Smooth muscle cell (in vitro differentiated cells): ENCODE measurements around the gene GLDN. TPM values are rescaled to one million over a fixed set of nuclear protein-coding genes. Genes with fewer than 3 reads are reported as not detected.

Experiments used
- DNase-seq: peaks from one replicate; lab custom pipeline; 2025; ENCODE audit not compliant: unreplicated experiment; lab: John Stamatoyannopoulos, UW
- H2AFZ ChIP-seq: fragments of 200-600 bp; sonication (generic); 2 replicates; pipeline ENCODE4 v1.6.0; 2016; ENCODE audit warnings: antibody characterized with exemption, low read depth, mild to moderate bottlenecking
- H3F3A ChIP-seq: fragments of 200-600 bp; sonication (generic); 2 replicates; pipeline ENCODE4 v1.6.0; 2017; ENCODE audit warnings: antibody characterized with exemption, low read depth
- H3K27ac ChIP-seq: fragments of 200-600 bp; sonication (generic); 2 replicates; pipeline ENCODE4 v1.5.1; 2016; ENCODE audit warnings: low read depth, mild to moderate bottlenecking
- H3K27me3 ChIP-seq: fragments of 200-600 bp; sonication (generic); 2 replicates; pipeline ENCODE4 v1.6.1; 2016; ENCODE audit warnings: low read depth, mild to moderate bottlenecking
- H3K36me3 ChIP-seq: fragments of 200-600 bp; sonication (generic); 2 replicates; pipeline ENCODE4 v1.5.1; 2016; ENCODE audit warnings: low read depth
- H3K4me1 ChIP-seq: fragments of 200-600 bp; sonication (generic); 2 replicates; pipeline ENCODE4 v1.5.1; 2016; ENCODE audit warnings: low read depth
- H3K4me2 ChIP-seq: fragments of 200-600 bp; sonication (generic); 2 replicates; pipeline ENCODE4 v1.6.0; 2016; ENCODE audit warnings: mild to moderate bottlenecking
- H3K4me3 ChIP-seq: fragments of 200-600 bp; sonication (generic); 2 replicates; pipeline ENCODE4 v1.5.1; 2016; ENCODE audit warnings: mild to moderate bottlenecking
- H3K79me2 ChIP-seq: fragments of 200-600 bp; sonication (generic); 2 replicates; pipeline ENCODE4 v1.6.0; 2016; ENCODE audit warnings: low read depth, mild to moderate bottlenecking
- H3K9ac ChIP-seq: fragments of 200-600 bp; sonication (generic); 2 replicates; pipeline ENCODE4 v1.6.0; 2016; ENCODE audit warnings: low read depth
- H3K9me3 ChIP-seq: fragments of 200-600 bp; sonication (generic); replicated peaks from 2 replicates; pipeline ENCODE4 v1.5.1; 2016; ENCODE audit warnings: low read depth
- H4K20me1 ChIP-seq: fragments of 200-600 bp; sonication (generic); 2 replicates; pipeline ENCODE4 v1.6.0; 2016; ENCODE audit warnings: low read depth
- CTCF ChIP-seq: fragments of 200-600 bp; sonication (generic); IDR thresholded peaks from 2 replicates; pipeline ENCODE4 v1.5.1; 2017; ENCODE audit warnings: borderline replicate concordance, mild to moderate bottlenecking, antibody characterized with exemption; ENCODE audit not compliant: insufficient read depth, poor library complexity, severe bottlenecking
- WGBS: methylation state at CpG from one replicate; pipeline ENCODE4 v1.1.7; 2016; ENCODE audit warnings: low lambda C conversion rate; 5-methylcytosine and 5-hydroxymethylcytosine counted together
- polyA plus RNA-seq: library from polyadenylated mRNA; unstranded; fragments of >200 nt; fragmentation: Nextera tagmentation; extraction: Ambion mirVana; gene quantifications from 2 replicates; pipeline ENCODE4 v1.2.1, GENCODE V29; 2016
- total RNA-seq: library from RNA; depleted of rRNA; stranded (reverse); fragments of >200 nt; gene quantifications from 2 replicates; pipeline ENCODE4 v1.2.3, GENCODE V29; 2014

Gene GLDN
- total and polyA plus RNA-seq, 2 experiments from 2014 or later: 0.18 to 0.81 TPM

DNA sequence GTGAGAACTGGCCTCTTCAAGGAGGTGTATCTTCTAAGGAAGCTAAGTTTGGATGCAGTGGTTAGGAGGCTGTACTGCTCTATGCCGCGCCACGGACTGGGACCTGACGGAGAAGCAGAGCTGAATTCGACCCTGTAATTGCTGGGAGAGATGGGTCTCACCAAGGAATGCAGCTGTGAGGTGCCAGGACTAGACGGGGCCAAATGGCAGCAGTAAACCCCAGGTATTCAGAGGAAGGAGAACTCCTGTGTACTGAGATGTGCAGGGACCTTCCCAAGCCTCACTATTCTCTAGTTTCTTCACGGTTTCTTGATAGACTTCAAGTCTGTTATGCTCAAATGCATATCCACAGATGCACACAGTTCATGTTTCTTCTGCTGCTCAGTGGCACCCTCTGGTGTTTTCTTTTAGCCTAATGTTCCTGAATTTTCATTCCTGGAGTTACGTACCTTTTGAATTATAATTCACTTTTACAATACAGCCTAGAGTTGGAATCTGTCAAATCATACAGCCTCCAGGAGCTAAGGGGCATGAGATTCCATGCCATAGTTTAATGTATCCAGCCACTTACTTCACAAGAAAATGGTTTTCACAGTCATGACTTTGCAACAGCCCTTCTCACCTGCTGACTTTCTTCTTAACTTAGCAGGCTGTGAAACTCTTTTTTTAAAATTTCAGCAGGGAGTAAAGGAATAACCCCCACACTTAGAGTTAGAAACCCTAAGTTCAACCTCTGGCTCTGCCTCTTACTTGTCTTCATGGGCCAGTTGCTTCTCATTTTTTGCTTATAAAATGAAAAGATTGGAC, 61.8 kb downstream of the GLDN start:
- Histone ChIP-seq H3K4me3 (no peak overlapping the region), H3K36me3 (no peaks in the 10 kb centered on the region), H2AFZ (no peak overlapping the region), H3K9me3 (no peaks in the 10 kb centered on the region), H3K4me2 (no peak overlapping the region), H3K79me2 (no peaks in the 10 kb centered on the region), H3K27ac (no peak overlapping the region), H4K20me1 (no peaks in the 10 kb centered on the region), H3F3A (no peaks in the 10 kb centered on the region), H3K4me1 (no peaks in the 10 kb centered on the region), H3K27me3 (no peaks in the 10 kb centered on the region), H3K9ac (no peak overlapping the region)
- WGBS: 77% methylated on average over 8 of the region's 8 CpGs
- peak; percentile 53 for TF ChIP-seq CTCF
- no peak for DNase-seq

GRCh38 chr15:51403946-51404695, 62.7 kb downstream of the GLDN start:
- Histone ChIP-seq H2AFZ (no peak overlapping the region), H3K4me1 (no peaks in the 10 kb centered on the region), H3K4me2 (no peak overlapping the region), H4K20me1 (no peaks in the 10 kb centered on the region), H3K79me2 (no peaks in the 10 kb centered on the region), H3K9ac (no peak overlapping the region), H3K27ac (no peak overlapping the region), H3F3A (no peaks in the 10 kb centered on the region), H3K27me3 (no peaks in the 10 kb centered on the region), H3K4me3 (no peak overlapping the region), H3K36me3 (no peaks in the 10 kb centered on the region), H3K9me3 (no peaks in the 10 kb centered on the region)
- DNase-seq: no peak
- no peak for TF ChIP-seq CTCF
- 91% methylated on average over 9 of the region's 9 CpGs for WGBS

DNA sequence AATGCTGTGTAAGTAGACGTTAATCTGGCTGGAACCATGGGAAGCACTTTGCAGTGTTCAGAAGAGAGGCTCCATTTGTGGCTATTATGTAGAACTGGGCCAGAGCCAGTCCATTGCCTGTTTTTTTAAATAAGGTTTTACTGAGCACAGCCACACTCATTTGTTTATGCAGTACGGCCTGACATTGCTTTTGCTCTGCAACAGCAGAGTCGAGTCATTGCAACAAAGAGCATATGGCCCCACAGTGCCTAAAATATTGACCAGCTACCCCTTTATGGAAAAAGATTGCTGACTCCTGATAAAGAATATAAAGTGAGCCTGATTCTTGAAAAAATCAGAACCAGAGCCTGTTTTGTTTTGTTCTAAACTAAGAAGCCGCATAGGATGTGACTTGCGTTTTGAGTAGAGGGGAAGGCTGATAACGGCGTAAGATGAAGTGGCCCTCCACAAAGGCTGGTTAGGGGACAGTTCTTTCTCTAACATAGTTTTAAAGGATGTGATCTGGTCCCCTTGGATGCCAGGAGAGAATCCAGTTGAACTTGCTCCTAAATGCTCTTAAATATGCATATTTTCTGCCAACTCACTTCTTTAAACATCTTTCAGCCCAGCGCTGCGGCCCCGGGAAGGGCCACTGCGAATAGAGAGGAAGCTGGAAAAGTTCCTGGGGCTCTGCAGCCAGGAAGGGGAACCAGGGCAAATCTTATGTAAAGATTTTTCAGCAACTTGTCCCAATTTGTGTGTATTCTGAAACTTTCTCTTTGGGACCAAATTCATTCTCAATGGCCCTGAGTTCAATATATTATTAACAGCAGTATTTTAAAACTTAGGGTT, 64.5 kb downstream of the GLDN start:
- Histone ChIP-seq H3K9ac (no peak overlapping the region), H3K79me2 (no peaks in the 10 kb centered on the region), H4K20me1 (no peaks in the 10 kb centered on the region), H3K4me2 (no peak overlapping the region), H3K36me3 (no peaks in the 10 kb centered on the region), H3K9me3 (no peaks in the 10 kb centered on the region), H3K27ac (no peak overlapping the region), H3K27me3 (no peaks in the 10 kb centered on the region), H3K4me3 (no peak overlapping the region), H3K4me1 (no peaks in the 10 kb centered on the region), H3F3A (no peaks in the 10 kb centered on the region), H2AFZ (no peak overlapping the region)
- TF ChIP-seq CTCF: no peak
- no peak for DNase-seq
- WGBS: 76% methylated on average over 11 of the region's 11 CpGs
